K562 (cell line): ENCODE measurements around the gene HS3ST2. TPM values are rescaled to one million over a fixed set of nuclear protein-coding genes. Genes with fewer than 3 reads are reported as not detected.

Experiments used
- ATAC-seq: fragments of 200-7000 bp; cut with Tn5 transposase; 3 replicates; pipeline ENCODE4 v1.9.1; 2020; ENCODE audit warnings: moderate library complexity
- Bru-seq: library from RNA; stranded (reverse); fragments of 400-500 nt; gene quantifications from one replicate; lab custom pipeline; 2021; lab: Mats Ljungman, UMichigan
- BruChase-seq, 2 experiments: library from RNA; stranded (reverse); fragments of 400-500 nt; gene quantifications; one replicate each; lab custom pipeline; 2021; lab: Mats Ljungman, UMichigan
- BruUV-seq: library from RNA; stranded (reverse); fragments of 400-500 nt; replicated peaks from 2 replicates; lab custom pipeline; 2021; lab: Mats Ljungman, UMichigan
- CTCF ChIA-PET: fragments of 300-600 bp; formaldehyde crosslinking; extraction: SDS; loops from one replicate; lab custom pipeline; 2021; ENCODE audit warnings: low intra/inter-chr PET ratio; lab: Yijun Ruan, JAX
- POLR2A ChIA-PET: fragments of 300-600, 350-650 bp; sonication (Branson Sonifier 250); formaldehyde crosslinking; extraction: SDS; loops from one replicate; lab custom pipeline; 2021; ENCODE audit warnings: antibody characterized with exemption, inconsistent platforms; lab: Yijun Ruan, JAX
- DNase-seq, 4 experiments: peaks; one replicate each; pipeline versions ENCODE4 v3.0.0 to v3.0.0-alpha.2; 2011 to 2018; ENCODE audit warnings: low spot score in 3 of 4, mixed read lengths in 3 of 4; ENCODE audit errors: extremely low read depth in 1 of 4
- FAIRE-seq: peaks from 2 replicates; lab custom pipeline; 2011; peaks lifted over from hg19 to GRCh38; lab: Jason Lieb, UNC
- H2AFZ ChIP-seq: 2 replicates; pipeline ENCODE4 v1.6.0; 2011; ENCODE audit warnings: low read depth, low read length, control low read depth, inconsistent platforms
- H3K27ac ChIP-seq: fragments of 200-600 bp; 3 replicates; pipeline ENCODE4 v1.8.0; 2011; ENCODE audit warnings: low read depth, mild to moderate bottlenecking, control low read depth, inconsistent platforms, low read length, moderate library complexity, mixed read lengths; ENCODE audit errors: extremely low read depth
- H3K27me3 ChIP-seq, 2 experiments: fragments of 300-600 bp in 1 of 2; 2 replicates in 1 of 2; 3 replicates in 1 of 2; pipeline versions ENCODE4 v1.6.0 to v1.8.0; 2011; ENCODE audit warnings: inconsistent platforms in 2 of 2, low read length in 2 of 2, mild to moderate bottlenecking in 1 of 2, mixed read lengths in 1 of 2, moderate library complexity in 1 of 2; ENCODE audit not compliant: control insufficient read depth in 2 of 2, insufficient read depth in 2 of 2
- H3K36me3 ChIP-seq: fragments of 300-600 bp; 3 replicates; pipeline ENCODE4 v1.8.0; 2011; ENCODE audit warnings: mild to moderate bottlenecking, low read length, inconsistent platforms; ENCODE audit not compliant: control insufficient read depth, insufficient read depth
- H3K4me1 ChIP-seq, 2 experiments: fragments of 200-600 bp in 1 of 2; replicated peaks in 1 of 2; 2 replicates in 1 of 2; 3 replicates in 1 of 2; pipeline versions ENCODE4 v1.5.1 to v1.8.0; 2011; ENCODE audit warnings: inconsistent platforms in 2 of 2, low read length in 2 of 2, mild to moderate bottlenecking in 1 of 2, mixed read lengths in 1 of 2, moderate library complexity in 1 of 2; ENCODE audit not compliant: control insufficient read depth in 2 of 2, insufficient read depth in 2 of 2
- H3K4me2 ChIP-seq: 2 replicates; pipeline ENCODE4 v1.6.1; 2011; ENCODE audit warnings: low read length, control low read depth, inconsistent platforms, mixed read lengths; ENCODE audit not compliant: insufficient read depth
- H3K4me3 ChIP-seq: fragments of 200-600 bp; sonication (generic), shearing (Covaris generic); 2 replicates; pipeline ENCODE4 v1.5.1; 2016; ENCODE audit warnings: control low read depth, inconsistent platforms
- H3K79me2 ChIP-seq: fragments of 200-600 bp; 3 replicates; pipeline ENCODE4 v1.8.0; 2011; ENCODE audit warnings: low read length, inconsistent platforms; ENCODE audit not compliant: control insufficient read depth, insufficient read depth
- H3K9ac ChIP-seq, 2 experiments: 2 replicates each; pipeline versions ENCODE4 v1.6.0 to v1.6.1; 2011; ENCODE audit warnings: low read depth in 2 of 2, low read length in 2 of 2, control low read depth in 1 of 2, inconsistent platforms in 1 of 2, mild to moderate bottlenecking in 1 of 2, mixed read lengths in 1 of 2; ENCODE audit not compliant: insufficient read depth in 1 of 2
- H3K9me1 ChIP-seq: one replicate; pipeline ENCODE4 v1.6.0; 2011; ENCODE audit warnings: inconsistent platforms, mild to moderate bottlenecking, low read length, moderate library complexity; ENCODE audit not compliant: control insufficient read depth, insufficient read depth
- H3K9me3 ChIP-seq: replicated peaks from 2 replicates; pipeline ENCODE4 v1.5.1; 2011; ENCODE audit warnings: low read depth, low read length, inconsistent platforms; ENCODE audit not compliant: control insufficient read depth, insufficient read depth
- H4K20me1 ChIP-seq: replicated peaks from 2 replicates; pipeline ENCODE4 v1.6.1; 2011; ENCODE audit warnings: low read length, inconsistent platforms, mixed read lengths; ENCODE audit not compliant: control insufficient read depth, insufficient read depth
- RFX7 ChIP-seq: fragments of 250-450 bp; sonication (Bioruptor Pico); IDR thresholded peaks from 2 replicates; pipeline ENCODE4 v1.5.1; 2021; ENCODE audit warnings: mild to moderate bottlenecking
- SPI1 ChIP-seq: IDR thresholded peaks from 2 replicates; pipeline ENCODE4 v1.6.1; 2011; ENCODE audit warnings: low read depth, low read length, control low read depth, borderline replicate concordance
- WGBS: fragments of 100-300 bp; shearing (Covaris generic); methylation state at CpG from one replicate; pipeline ENCODE4 v1.1.6; 2016; ENCODE audit warnings: low coverage, mixed read lengths; ENCODE audit not compliant: insufficient coverage; ENCODE audit errors: missing lambda C conversion rate; 5-methylcytosine and 5-hydroxymethylcytosine counted together
- in situ Hi-C: fragments of 300-500 bp; cut with MboI; formaldehyde crosslinking; loops from 4 replicates; pipeline ENCODE4 v1.15.0; 2018; ENCODE audit warnings: inconsistent platforms, mixed read lengths
- intact Hi-C: fragments of 100-400 bp; cut with micrococcal nuclease; formaldehyde crosslinking; loops from 2 replicates; pipeline ENCODE4 v1.14.2; 2022
- long read RNA-seq, 3 experiments: library from polyadenylated mRNA in 2 of 3; library from RNA in 1 of 3; unstranded in 2 of 3; stranded (forward) in 1 of 3; transcript quantifications; one replicate each; pipeline ENCODE4 v2.0.0, GENCODE V29; 2019 to 2022
- polyA minus RNA-seq, 3 experiments: library from RNA; depleted of rRNA, polyadenylated mRNA; stranded (reverse); fragments of >200 nt; gene quantifications; 2 replicates each; pipeline ENCODE4 v1.2.3, GENCODE V29; 2011
- polyA plus RNA-seq, 8 experiments: library from polyadenylated mRNA; depleted of rRNA in 4 of 8; stranded (reverse) in 5 of 8; unstranded in 3 of 8; fragments of >200 nt; fragmentation: Nextera tagmentation in 2 of 8; fragmentation: Illumina TruSeq in 1 of 8; extraction: Ambion mirVana in 2 of 8; extraction: Trizol in 1 of 8; gene quantifications; 2 replicates each; pipeline versions ENCODE4 v1.2.1 to v1.2.3, GENCODE V29; 2011 to 2014; ENCODE audit warnings: inconsistent platforms in 1 of 8, missing spikeins in 1 of 8
- total RNA-seq, 7 experiments: library from RNA; depleted of rRNA in 6 of 7; stranded (reverse); fragments of >200 nt in 6 of 7; fragmentation: Illumina TruSeq in 2 of 7; extraction: Trizol in 2 of 7; gene quantifications; 2 replicates each; pipeline versions ENCODE4 v1.2.1 to v1.2.3, GENCODE V29; 2011 to 2021; ENCODE audit warnings: low replicate concordance in 1 of 7
- TF ChIP-seq, protein P1 (sequence below), 2 experiments: fragments of 450-650 bp; formaldehyde crosslinking in 1 of 2; IDR thresholded peaks; 2 replicates each; pipeline versions ENCODE4 v1.4.0 to v1.6.1; 2014 to 2020; ENCODE audit warnings: mild to moderate bottlenecking in 2 of 2, borderline replicate concordance in 1 of 2, low read depth in 1 of 2

The HS3ST2 gene
- total RNA-seq (2011; cell fraction: chromatin; rRNA removed; ENCODE audit: low replicate concordance): not detected in 2 replicates
- total RNA-seq (2011; cell fraction: nucleolus; rRNA removed): not detected in 2 replicates
- not detected in 2 replicates for total RNA-seq (2011; cell fraction: nucleoplasm; rRNA removed)
- not detected in 2 replicates for total RNA-seq (2014; rRNA removed)
- not detected in 2 replicates for total RNA-seq (2014; rRNA removed; fragmentation: Illumina TruSeq; extraction: Trizol)
- total RNA-seq (2015; rRNA removed; fragmentation: Illumina TruSeq; extraction: Trizol): not detected in 2 replicates
- total RNA-seq (2021): not detected in 2 replicates
- polyA plus RNA-seq (2011; rRNA removed): not detected in 2 replicates
- polyA plus RNA-seq (2011; cell fraction: cytosol; rRNA removed): not detected in 2 replicates
- not detected in 2 replicates for polyA plus RNA-seq (2011; cell fraction: nucleus; rRNA removed)
- polyA plus RNA-seq (2012): not detected in 2 replicates
- not detected in 2 replicates for polyA plus RNA-seq (2014; fragmentation: Illumina TruSeq; extraction: Trizol)
- polyA plus RNA-seq (2014; fragmentation: Nextera tagmentation; extraction: Ambion mirVana): not detected
- polyA plus RNA-seq (2014; rRNA removed): not detected in 2 replicates
- polyA minus RNA-seq (2011; rRNA and poly(A)+ RNA removed): not detected in 2 replicates
- not detected in 2 replicates for polyA minus RNA-seq (2011; cell fraction: cytosol; rRNA and poly(A)+ RNA removed)
- not detected in 2 replicates for polyA minus RNA-seq (2011; cell fraction: nucleus; rRNA and poly(A)+ RNA removed)
- Bru-seq, nascent RNA: percentile 1 among the genes with signal in this experiment
- percentile 4 among the genes with signal in this experiment for BruChase-seq, experiment 1, labeled RNA remaining after a 2-hour chase
- BruChase-seq, experiment 2, labeled RNA remaining after a 6-hour chase: percentile 6 among the genes with signal in this experiment
- long read RNA-seq, experiment 1: 0 reads
- long read RNA-seq, experiment 2: 0 reads
- long read RNA-seq, experiment 3: 0 reads

GRCh38 chr16:22813948-22814710 is at the start of gene HS3ST2:
TSS of gene HS3ST2 (plus strand) at chr16:22814162. CDS start at chr16:22814611, 449 bp downstream.
- H4K20me1 ChIP-seq: no peaks in the 10 kb centered on the region
- H3K27me3 ChIP-seq: no peaks in the 10 kb centered on the region
- H3K36me3 ChIP-seq: no peaks in the 10 kb centered on the region
- no TSS peak for BruUV-seq
- H3K9me3 ChIP-seq: no peaks in the 10 kb centered on the region
- no peaks in the 10 kb centered on the region for H3K9me1 ChIP-seq
- no peak within 1 kb of the TSS for H3K4me2 ChIP-seq
- CTCF ChIA-PET: no interaction called here
- no peak within 1 kb of the TSS for H3K4me3 ChIP-seq
- DNase-seq: no peak
- H2AFZ ChIP-seq: no peak within 1 kb of the TSS
- intact Hi-C loops: no loop called here
- H3K79me2 ChIP-seq: no peaks in the 10 kb centered on the region
- ATAC-seq: no peak
- 44% methylated on average over 38 of the region's 90 CpGs for WGBS
- no peak for FAIRE-seq
- POLR2A ChIA-PET: interaction anchor here (0.6 kb wide), 1 partner anchor 15 kb away, joined by 3 read pairs; no protein-coding TSS in a partner anchor
- in situ Hi-C loops: no loop called here
- TF ChIP-seq, protein P1, sequence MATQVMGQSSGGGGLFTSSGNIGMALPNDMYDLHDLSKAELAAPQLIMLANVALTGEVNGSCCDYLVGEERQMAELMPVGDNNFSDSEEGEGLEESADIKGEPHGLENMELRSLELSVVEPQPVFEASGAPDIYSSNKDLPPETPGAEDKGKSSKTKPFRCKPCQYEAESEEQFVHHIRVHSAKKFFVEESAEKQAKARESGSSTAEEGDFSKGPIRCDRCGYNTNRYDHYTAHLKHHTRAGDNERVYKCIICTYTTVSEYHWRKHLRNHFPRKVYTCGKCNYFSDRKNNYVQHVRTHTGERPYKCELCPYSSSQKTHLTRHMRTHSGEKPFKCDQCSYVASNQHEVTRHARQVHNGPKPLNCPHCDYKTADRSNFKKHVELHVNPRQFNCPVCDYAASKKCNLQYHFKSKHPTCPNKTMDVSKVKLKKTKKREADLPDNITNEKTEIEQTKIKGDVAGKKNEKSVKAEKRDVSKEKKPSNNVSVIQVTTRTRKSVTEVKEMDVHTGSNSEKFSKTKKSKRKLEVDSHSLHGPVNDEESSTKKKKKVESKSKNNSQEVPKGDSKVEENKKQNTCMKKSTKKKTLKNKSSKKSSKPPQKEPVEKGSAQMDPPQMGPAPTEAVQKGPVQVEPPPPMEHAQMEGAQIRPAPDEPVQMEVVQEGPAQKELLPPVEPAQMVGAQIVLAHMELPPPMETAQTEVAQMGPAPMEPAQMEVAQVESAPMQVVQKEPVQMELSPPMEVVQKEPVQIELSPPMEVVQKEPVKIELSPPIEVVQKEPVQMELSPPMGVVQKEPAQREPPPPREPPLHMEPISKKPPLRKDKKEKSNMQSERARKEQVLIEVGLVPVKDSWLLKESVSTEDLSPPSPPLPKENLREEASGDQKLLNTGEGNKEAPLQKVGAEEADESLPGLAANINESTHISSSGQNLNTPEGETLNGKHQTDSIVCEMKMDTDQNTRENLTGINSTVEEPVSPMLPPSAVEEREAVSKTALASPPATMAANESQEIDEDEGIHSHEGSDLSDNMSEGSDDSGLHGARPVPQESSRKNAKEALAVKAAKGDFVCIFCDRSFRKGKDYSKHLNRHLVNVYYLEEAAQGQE (IDR thresholded peaks at IDR 0.05; ENCODE audit: borderline replicate concordance): no peak
- TF ChIP-seq, protein P1 (CRISPR knock-in tag; IDR thresholded peaks at IDR 0.05; ENCODE audit: low read depth): no peak
- TF ChIP-seq RFX7 (CRISPR knock-in tag): no peak
- TF ChIP-seq SPI1: no peak
- TF ChIP-seq, all 486 proteins: peak for 0
- no peak within 1 kb of the TSS for H3K9ac ChIP-seq
- H3K4me1 ChIP-seq: peaks cover 0 to 9% of the 10 kb centered on the region in 2 experiments; a peak in 2 of 5 replicates
- no peak within 1 kb of the TSS for H3K27ac ChIP-seq
